Bronchial epithelial cell (primary cell): ENCODE measurements around the gene DOCK8. TPM values are rescaled to one million over a fixed set of nuclear protein-coding genes. Genes with fewer than 3 reads are reported as not detected.

Experiments
- DNase-seq: peaks from one replicate; pipeline ENCODE4 v3.0.0-alpha.2; 2010; ENCODE audit warnings: low read depth
- FAIRE-seq: peaks from 2 replicates; lab custom pipeline; 2011; peaks lifted over from hg19 to GRCh38; lab: Jason Lieb, UNC
- H3K27me3 ChIP-seq: 2 replicates; pipeline ENCODE4 v1.5.1; 2011; ENCODE audit warnings: low read length; ENCODE audit not compliant: control insufficient read depth, insufficient read depth
- H3K36me3 ChIP-seq: 2 replicates; pipeline ENCODE4 v1.5.1; 2011; ENCODE audit warnings: low read length; ENCODE audit not compliant: control insufficient read depth, insufficient read depth
- H3K4me3 ChIP-seq: 2 replicates; pipeline ENCODE4 v1.5.1; 2011; ENCODE audit warnings: mild to moderate bottlenecking, low read depth, low read length, control low read depth
- CTCF ChIP-seq: IDR thresholded peaks from 2 replicates; pipeline ENCODE4 v1.5.1; 2011; ENCODE audit warnings: mild to moderate bottlenecking, moderate library complexity, low read length, control low read depth, inconsistent platforms; ENCODE audit not compliant: insufficient read depth, severe bottlenecking
- total RNA-seq: library from RNA; depleted of rRNA; stranded (reverse); fragments of >200 nt; gene quantifications from 2 replicates; pipeline ENCODE4 v1.2.1, GENCODE V29; 2014

Gene DOCK8
- total RNA-seq, 1 donor from 2014 or later: 0.26 TPM

- no peak overlapping the region for H3K4me3 ChIP-seq
- no peaks in the 10 kb centered on the region for H3K36me3 ChIP-seq
- no peak for TF ChIP-seq CTCF
- FAIRE-seq (peak; percentile 36), DNase-seq (no peak)
- no peaks in the 10 kb centered on the region for H3K27me3 ChIP-seq
These were observed 211.6 kb downstream of the DOCK8 start for GRCh38 chr9:426264-426663.

- no peak for FAIRE-seq
- no peak overlapping the region for H3K4me3 ChIP-seq
- no peak for TF ChIP-seq CTCF
- H3K27me3 ChIP-seq: no peaks in the 10 kb centered on the region
- H3K36me3 ChIP-seq: no peaks in the 10 kb centered on the region
- DNase-seq: no peak
These were observed 212.3 kb downstream of the DOCK8 start for GRCh38 chr9:426976-427375.

GRCh38 chr9:431701-432100, 217.0 kb downstream of the DOCK8 start:
- no peaks in the 10 kb centered on the region for H3K36me3 ChIP-seq
- FAIRE-seq (no peak), DNase-seq (no peak)
- no peak overlapping the region for H3K4me3 ChIP-seq
- H3K27me3 ChIP-seq: no peaks in the 10 kb centered on the region
- no peak for TF ChIP-seq CTCF

- no peak for DNase-seq
- TF ChIP-seq CTCF: no peak
- no peak for FAIRE-seq
- Histone ChIP-seq H3K4me3 (no peak overlapping the region), H3K27me3 (no peaks in the 10 kb centered on the region), H3K36me3 (no peaks in the 10 kb centered on the region)
These were observed 221.8 kb downstream of the DOCK8 start for GRCh38 chr9:436482-436881.

GRCh38 chr9:437066-437465, 222.4 kb downstream of the DOCK8 start:
- Histone ChIP-seq H3K4me3 (no peak overlapping the region), H3K27me3 (no peaks in the 10 kb centered on the region), H3K36me3 (no peaks in the 10 kb centered on the region)
- DNase-seq (no peak), FAIRE-seq (no peak)
- no peak for TF ChIP-seq CTCF

- DNase-seq (peak; percentile 58), FAIRE-seq (no peak)
- no peak overlapping the region for H3K4me3 ChIP-seq
- H3K27me3 ChIP-seq: no peaks in the 10 kb centered on the region
- TF ChIP-seq CTCF: no peak
- no peaks in the 10 kb centered on the region for H3K36me3 ChIP-seq
These were observed 222.9 kb downstream of the DOCK8 start for GRCh38 chr9:437574-438001.
